GM12878 (cell line): ENCODE measurements around the gene GRIK4. TPM values are rescaled to one million over a fixed set of nuclear protein-coding genes. Genes with fewer than 3 reads are reported as not detected.

Experiments
- ATAC-seq: fragments of 200-7000 bp; cut with Tn5 transposase; 3 replicates; pipeline ENCODE4 v1.9.1; 2020; ENCODE audit warnings: mild to moderate bottlenecking, moderate library complexity
- BruUV-seq: library from RNA; stranded (reverse); fragments of 400-500 nt; replicated peaks from 2 replicates; lab custom pipeline; 2021; lab: Mats Ljungman, UMichigan
- CTCF ChIA-PET: fragments of 300-600 bp; sonication (Branson Sonifier 250); formaldehyde crosslinking; extraction: SDS; loops from one replicate; lab custom pipeline; 2021; ENCODE audit warnings: inconsistent platforms; lab: Yijun Ruan, JAX
- POLR2A ChIA-PET: fragments of 350-600 bp; formaldehyde crosslinking; extraction: SDS; loops from one replicate; lab custom pipeline; 2021; ENCODE audit warnings: inconsistent platforms; lab: Charles Lee
- RAD21 ChIA-PET: fragments of 300-600 bp; sonication (Branson Sonifier 250); formaldehyde crosslinking; loops from one replicate; lab custom pipeline; 2023; ENCODE audit warnings: antibody characterized with exemption; ENCODE audit not compliant: unreplicated experiment; lab: Charles Lee
- SMC1A ChIA-PET: fragments of 300-600 bp; sonication (Branson Sonifier 250); formaldehyde crosslinking; loops from one replicate; lab custom pipeline; 2023; ENCODE audit not compliant: unreplicated experiment, uncharacterized antibody; lab: Charles Lee
- DNase-seq: peaks from one replicate; pipeline ENCODE4 v3.0.0-alpha.2; 2011; ENCODE audit warnings: low read depth, low spot score
- FAIRE-seq: peaks from 3 replicates; lab custom pipeline; 2011; peaks lifted over from hg19 to GRCh38; lab: Jason Lieb, UNC
- H2AFZ ChIP-seq: 2 replicates; pipeline ENCODE4 v1.6.0; 2011; ENCODE audit warnings: low read depth, low read length, control low read depth; ENCODE audit not compliant: control insufficient read depth
- H3K27ac ChIP-seq: 2 replicates; pipeline ENCODE4 v1.5.1; 2011; ENCODE audit warnings: control low read depth; ENCODE audit not compliant: control insufficient read depth, insufficient read depth
- H3K27me3 ChIP-seq, 2 experiments: replicated peaks in 1 of 2; 2 replicates each; pipeline versions ENCODE4 v1.6.0 to v1.6.1; 2011; ENCODE audit warnings: low read length in 1 of 2; ENCODE audit not compliant: control insufficient read depth in 2 of 2, insufficient read depth in 2 of 2
- H3K36me3 ChIP-seq, 2 experiments: 2 replicates each; pipeline ENCODE4 v1.5.1; 2011; ENCODE audit warnings: low read length in 1 of 2; ENCODE audit not compliant: control insufficient read depth in 2 of 2, insufficient read depth in 2 of 2
- H3K4me1 ChIP-seq: 2 replicates; pipeline ENCODE4 v1.6.1; 2011; ENCODE audit warnings: mild to moderate bottlenecking, low read length, moderate library complexity, mixed read lengths; ENCODE audit not compliant: control insufficient read depth, insufficient read depth
- H3K4me2 ChIP-seq: 2 replicates; pipeline ENCODE4 v1.6.0; 2011; ENCODE audit warnings: control low read depth; ENCODE audit not compliant: control insufficient read depth, insufficient read depth
- H3K4me3 ChIP-seq: fragments of 200-600 bp; sonication (generic); 2 replicates; pipeline ENCODE4 v1.5.1; 2016
- H3K79me2 ChIP-seq: 2 replicates; pipeline ENCODE4 v1.6.0; 2011; ENCODE audit warnings: low read length; ENCODE audit not compliant: control insufficient read depth, insufficient read depth
- H3K9ac ChIP-seq: 2 replicates; pipeline ENCODE4 v1.8.0; 2011; ENCODE audit warnings: low read length, control low read depth, mixed read lengths; ENCODE audit not compliant: control insufficient read depth, insufficient read depth
- H3K9me3 ChIP-seq: replicated peaks from 3 replicates; pipeline ENCODE4 v1.5.1; 2011; ENCODE audit warnings: mild to moderate bottlenecking, low read length; ENCODE audit not compliant: control insufficient read depth, insufficient read depth
- H4K20me1 ChIP-seq: 2 replicates; pipeline ENCODE4 v1.6.0; 2011; ENCODE audit not compliant: control insufficient read depth, insufficient read depth
- BACH1 ChIP-seq: fragments of 450-650 bp; IDR thresholded peaks from 2 replicates; pipeline ENCODE4 v1.6.1; 2017; ENCODE audit warnings: mild to moderate bottlenecking, borderline replicate concordance
- BCL11A ChIP-seq: IDR thresholded peaks from 2 replicates; pipeline ENCODE4 v1.6.1; 2011; ENCODE audit warnings: low read depth, low read length
- CUX1 ChIP-seq: IDR thresholded peaks from 2 replicates; pipeline ENCODE4 v1.6.1; 2012; ENCODE audit warnings: improper control_type of control experiment, low read depth, low read length; ENCODE audit not compliant: insufficient replicate concordance
- NFYB ChIP-seq: IDR thresholded peaks from 2 replicates; pipeline ENCODE4 v1.6.1; 2011; ENCODE audit warnings: low read depth, mild to moderate bottlenecking, low read length, improper control_type of control experiment, moderate library complexity; ENCODE audit not compliant: insufficient read depth
- POLR2A ChIP-seq: IDR thresholded peaks from 2 replicates; pipeline ENCODE4 v1.6.1; 2011; ENCODE audit warnings: low read depth, mild to moderate bottlenecking, low read length
- SKIL ChIP-seq: fragments of 450-650 bp; IDR thresholded peaks from 2 replicates; pipeline ENCODE4 v1.6.1; 2017; ENCODE audit warnings: mild to moderate bottlenecking, low read depth, inconsistent platforms; ENCODE audit not compliant: poor library complexity, severe bottlenecking
- SUPT20H ChIP-seq: IDR thresholded peaks from 2 replicates; pipeline ENCODE4 v1.6.1; 2011; ENCODE audit warnings: low read depth, mild to moderate bottlenecking, low read length, moderate library complexity, borderline replicate concordance; ENCODE audit not compliant: control insufficient read depth
- ZNF24 ChIP-seq: fragments of 450-650 bp; IDR thresholded peaks from 2 replicates; pipeline ENCODE4 v1.6.1; 2017; ENCODE audit warnings: antibody characterized with exemption, mild to moderate bottlenecking
- WGBS: methylation state at CpG from one replicate; pipeline ENCODE4 v1.1.6; 2016; ENCODE audit warnings: low lambda C conversion rate; ENCODE audit not compliant: insufficient replicate concordance, insufficient coverage; ENCODE audit errors: missing lambda C conversion rate; 5-methylcytosine and 5-hydroxymethylcytosine counted together
- in situ Hi-C: fragments of 300-500 bp; cut with MboI; formaldehyde crosslinking; loops from 9 replicates; pipeline ENCODE4 v1.14.3; 2018; ENCODE audit warnings: mixed read lengths
- intact Hi-C: fragments of 100-400 bp; cut with micrococcal nuclease; formaldehyde crosslinking; loops from one replicate; pipeline ENCODE4 v1.14.2; 2022; ENCODE audit not compliant: unreplicated experiment
- polyA plus RNA-seq, 11 experiments: library from polyadenylated mRNA; depleted of rRNA in 4 of 11; unstranded in 6 of 11; stranded (reverse) in 5 of 11; fragments of >200 nt; fragmentation: Nextera tagmentation in 4 of 11; fragmentation: Illumina TruSeq in 1 of 11; extraction: Ambion mirVana in 4 of 11; extraction: Trizol in 1 of 11; gene quantifications; 1 replicate in 1 of 11; 2 replicates in 10 of 11; pipeline versions ENCODE4 v1.2.1 to v1.2.3, GENCODE V29; 2011 to 2016; ENCODE audit warnings: inconsistent platforms in 2 of 11, missing spikeins in 2 of 11, low read depth in 1 of 11
- total RNA-seq, 4 experiments: library from RNA; depleted of rRNA in 3 of 4; stranded (reverse); fragments of >200 nt in 3 of 4; fragmentation: Illumina TruSeq in 1 of 4; extraction: Trizol in 1 of 4; gene quantifications; 2 replicates each; pipeline versions ENCODE4 v1.2.1 to v1.2.3, GENCODE V29; 2013 to 2021

GRIK4 gene
- total and polyA plus RNA-seq, 10 of the 15 experiments (the other 5 are each of a cell fraction or from before 2014, with no cell fraction given) = 0.33 to 3.6 (median 0.72) TPM

- Histone ChIP-seq H3K9me3 (no peaks in the 10 kb centered on the region), H2AFZ (no peak overlapping the region), H3K36me3 (no peaks in the 10 kb centered on the region), H3K4me3 (no peak overlapping the region), H3K4me1 (no peaks in the 10 kb centered on the region; the same call in 1 of the 2 replicates), H3K27me3 (no peaks in the 10 kb centered on the region), H3K9ac (no peak overlapping the region), H3K79me2 (no peaks in the 10 kb centered on the region), H3K27ac (no peak overlapping the region), H4K20me1 (no peaks in the 10 kb centered on the region), H3K4me2 (no peak overlapping the region)
- POLR2A ChIA-PET = no interaction called here
- SMC1A ChIA-PET = interaction anchor here (1.0 to 1.2 kb wide), 2 partner anchors 13 to 138 kb away, joined by 3 to 4 read pairs; no protein-coding TSS in a partner anchor
- BruUV-seq = no TSS peak
- ATAC-seq (no peak), FAIRE-seq (no peak), DNase-seq (no peak)
- CTCF ChIA-PET = interaction anchor here (0.9 kb wide), 1 partner anchor 255 kb away, joined by 5 read pairs; no protein-coding TSS in a partner anchor
- RAD21 ChIA-PET = interaction anchor here (1.1 kb wide), 1 partner anchor 16 kb away, joined by 3 read pairs; no protein-coding TSS in a partner anchor
- intact Hi-C loops = no loop called here
- in situ Hi-C loops = no loop called here
- 56% methylated on average over 17 of the region's 17 CpGs for WGBS
- TF ChIP-seq POLR2A = no peak
- no peak for TF ChIP-seq SKIL
- TF ChIP-seq BCL11A = no peak
- no peak for TF ChIP-seq NFYB
- no peak for TF ChIP-seq ZNF24
- no peak for TF ChIP-seq SUPT20H
- TF ChIP-seq BACH1 = no peak
- no peak for TF ChIP-seq CUX1
Measured at GRCh38 chr11:120546312-120547205, 35.0 kb downstream of the GRIK4 start.
